NCI-H2029 (cell line): ENCODE data around the gene FAM171A2.
A peak's percentile ranks its signal among the peaks of the same experiment; 100 is the strongest.
"Not testable (repeated sequence)": the region's sequence is repeated elsewhere in the genome, so short reads cannot be mapped to it uniquely, and the experiment has no call there.

Experiments
- DNase-seq: peaks from one replicate; lab custom pipeline; 2025; lab: John Stamatoyannopoulos, UW

Gene FAM171A2

GRCh38 chr17:44383363-44383762, 19.7 kb upstream of the FAM171A2 start:
- DNase-seq, result no peak

- no peak for DNase-seq
Measured at GRCh38 chr17:44382917-44383316, 19.3 kb upstream of the FAM171A2 start.

- DNase-seq, result no peak
Measured at GRCh38 chr17:44381810-44382305, 18.2 kb upstream of the FAM171A2 start.

- no peak for DNase-seq
Measured at GRCh38 chr17:44380767-44381166, 17.1 kb upstream of the FAM171A2 start.

GRCh38 chr17:44379887-44380286, 16.2 kb upstream of the FAM171A2 start:
- DNase-seq, result no peak

DNA sequence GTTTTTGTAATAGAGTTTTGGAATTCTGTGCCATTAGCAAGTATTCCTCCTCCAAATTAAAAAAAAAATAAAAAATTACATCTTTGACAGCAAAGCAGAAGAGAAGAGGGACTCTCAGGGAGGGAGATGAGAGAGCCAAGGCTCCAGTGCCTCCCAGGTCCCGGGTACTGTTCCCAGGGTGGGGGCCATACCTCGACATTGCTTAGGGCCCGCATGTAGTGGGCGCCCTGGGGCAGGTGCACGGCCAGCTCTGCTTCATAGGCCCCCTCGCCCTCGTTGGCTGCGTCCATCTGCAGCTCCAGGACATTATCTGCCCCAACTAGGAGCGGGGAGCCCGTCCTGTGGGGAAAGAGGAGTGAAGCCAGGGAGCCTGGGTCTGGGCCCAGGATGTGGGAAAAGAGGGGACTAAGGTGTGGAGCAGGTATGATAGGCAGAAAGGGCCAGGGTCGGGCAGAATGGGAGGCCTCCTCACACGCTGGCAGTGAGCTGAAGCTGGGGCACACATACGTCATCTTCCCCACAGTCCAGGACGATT, 14.6 kb upstream of the FAM171A2 start:
- no peak for DNase-seq

DNA sequence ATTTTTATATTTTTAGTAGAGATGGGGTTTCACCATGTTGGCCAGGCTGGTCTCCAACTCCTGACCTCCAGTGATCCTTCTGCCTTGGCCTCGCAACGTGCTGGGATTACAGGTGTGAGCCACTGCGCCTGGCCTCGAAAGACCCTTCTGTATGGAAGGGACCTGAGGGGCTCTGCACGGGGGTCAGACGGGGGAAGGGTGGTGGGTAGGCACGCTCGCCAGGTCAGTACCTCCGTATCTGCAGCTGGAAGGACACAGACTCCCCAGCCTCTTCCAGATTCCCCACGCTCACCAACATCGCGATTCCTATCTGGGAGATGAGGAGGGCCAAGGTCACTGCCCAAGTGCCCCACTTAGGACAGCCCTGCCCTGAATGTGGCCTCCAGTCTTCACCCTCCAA, 13.1 kb upstream of the FAM171A2 start:
- DNase-seq, result no peak

GRCh38 chr17:44376124-44376523, 12.5 kb upstream of the FAM171A2 start:
- DNase-seq, result no peak

DNA sequence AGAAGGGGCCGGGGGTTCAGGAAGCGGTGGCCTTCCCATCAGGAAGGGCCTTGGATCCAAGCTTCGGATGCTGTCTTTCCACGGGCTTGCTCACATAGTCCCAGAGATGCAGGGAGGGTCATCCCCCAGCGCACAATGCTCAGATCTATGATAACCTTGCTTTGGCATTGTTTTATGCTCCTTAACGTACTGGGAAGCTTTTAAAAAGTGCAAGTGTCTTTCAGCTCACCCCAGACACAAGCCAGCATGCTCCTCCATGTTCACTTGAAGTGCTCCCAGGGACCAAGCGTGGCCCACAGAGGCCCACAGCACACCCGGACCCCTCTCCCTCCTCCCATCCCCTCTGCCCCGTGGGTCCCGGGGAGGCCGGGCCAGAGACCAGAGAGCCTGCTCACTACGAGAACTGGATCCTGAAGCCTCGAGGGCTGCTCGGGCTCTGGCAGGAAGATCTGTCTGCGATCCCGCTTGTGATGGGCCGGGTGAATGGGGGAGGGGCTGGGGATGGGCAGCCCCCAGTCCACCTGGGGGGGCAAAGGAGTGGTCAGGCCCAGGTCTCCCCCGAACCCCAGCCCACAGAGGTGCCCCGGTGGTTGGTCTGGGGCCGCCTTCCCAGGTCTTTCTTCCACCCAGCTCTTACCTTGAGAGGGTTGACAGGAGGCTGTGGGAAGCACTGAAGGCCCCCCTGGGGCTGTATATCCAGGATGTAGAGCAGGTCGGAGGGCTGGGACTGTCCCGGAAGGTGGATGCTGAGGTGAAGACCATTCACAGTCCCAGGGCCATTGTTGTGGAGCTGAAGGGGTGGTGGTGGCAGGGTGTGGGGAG, 11.8 kb upstream of the FAM171A2 start:
- no peak for DNase-seq

DNA sequence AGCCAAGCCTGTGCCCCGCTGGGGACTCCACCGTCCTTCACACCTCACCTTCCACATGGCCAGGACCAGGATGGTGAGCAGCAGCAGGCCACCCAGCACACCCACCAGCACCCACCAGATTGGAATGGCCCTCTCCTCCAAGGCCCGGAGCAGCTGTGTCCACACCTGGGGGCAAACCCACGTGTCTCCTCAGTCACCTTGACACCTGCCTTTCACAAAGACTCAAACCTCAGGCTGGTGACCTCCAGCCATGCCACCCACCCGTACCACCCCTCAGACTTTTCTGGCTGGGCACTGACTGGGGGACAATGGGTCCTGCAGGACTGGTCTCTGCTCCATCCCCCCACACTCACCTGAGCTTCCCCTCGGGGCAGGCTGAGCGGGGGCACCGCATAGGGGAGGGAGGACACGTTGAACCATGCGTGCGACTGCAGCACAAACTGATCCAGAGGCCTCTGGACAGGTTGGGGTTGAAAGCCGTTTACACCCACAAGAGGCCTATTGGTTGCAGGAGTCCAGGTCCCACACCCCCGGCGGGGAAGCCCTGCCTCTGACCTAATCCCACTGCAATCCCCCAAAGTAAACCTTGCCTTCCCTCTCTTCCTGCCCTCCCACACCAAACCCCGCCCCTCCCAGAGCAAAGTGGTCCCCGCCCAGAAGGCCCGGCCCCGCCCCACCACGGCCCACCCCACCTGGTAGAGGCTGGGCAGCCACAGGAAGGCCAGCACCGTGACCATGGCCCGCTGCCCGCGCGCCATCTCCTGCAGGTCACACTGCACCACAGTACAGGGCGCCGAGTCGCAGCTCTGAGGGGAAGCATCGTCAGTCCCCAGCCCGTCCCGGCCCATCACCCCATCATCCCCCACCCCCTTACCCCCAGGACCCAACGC, 10.9 kb upstream of the FAM171A2 start:
- DNase-seq, result peak; percentile 25

DNA sequence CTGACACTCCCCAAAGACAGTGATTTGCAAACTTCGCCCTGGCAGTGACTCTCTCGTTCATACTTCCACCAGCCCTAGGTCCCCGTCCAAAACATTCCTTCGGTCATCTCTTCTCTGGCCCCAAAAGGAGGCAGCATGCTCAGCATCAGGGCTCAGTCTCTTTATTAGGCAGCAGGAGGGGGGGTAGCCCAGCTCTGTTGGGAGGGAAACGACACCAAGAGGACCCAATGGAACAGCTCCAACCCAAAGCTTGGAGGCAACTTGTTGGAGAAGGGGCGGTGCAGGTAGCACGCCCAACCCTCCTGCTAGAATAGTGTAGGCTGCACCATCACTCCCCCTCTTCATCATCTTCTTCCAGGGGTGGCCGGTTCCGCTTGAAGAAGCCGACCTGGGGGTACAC, 8.4 kb upstream of the FAM171A2 start:
- no peak for DNase-seq

- not testable (repeated sequence) for DNase-seq
Measured at GRCh38 chr17:44369414-44370023, 5.9 kb upstream of the FAM171A2 start.

DNA sequence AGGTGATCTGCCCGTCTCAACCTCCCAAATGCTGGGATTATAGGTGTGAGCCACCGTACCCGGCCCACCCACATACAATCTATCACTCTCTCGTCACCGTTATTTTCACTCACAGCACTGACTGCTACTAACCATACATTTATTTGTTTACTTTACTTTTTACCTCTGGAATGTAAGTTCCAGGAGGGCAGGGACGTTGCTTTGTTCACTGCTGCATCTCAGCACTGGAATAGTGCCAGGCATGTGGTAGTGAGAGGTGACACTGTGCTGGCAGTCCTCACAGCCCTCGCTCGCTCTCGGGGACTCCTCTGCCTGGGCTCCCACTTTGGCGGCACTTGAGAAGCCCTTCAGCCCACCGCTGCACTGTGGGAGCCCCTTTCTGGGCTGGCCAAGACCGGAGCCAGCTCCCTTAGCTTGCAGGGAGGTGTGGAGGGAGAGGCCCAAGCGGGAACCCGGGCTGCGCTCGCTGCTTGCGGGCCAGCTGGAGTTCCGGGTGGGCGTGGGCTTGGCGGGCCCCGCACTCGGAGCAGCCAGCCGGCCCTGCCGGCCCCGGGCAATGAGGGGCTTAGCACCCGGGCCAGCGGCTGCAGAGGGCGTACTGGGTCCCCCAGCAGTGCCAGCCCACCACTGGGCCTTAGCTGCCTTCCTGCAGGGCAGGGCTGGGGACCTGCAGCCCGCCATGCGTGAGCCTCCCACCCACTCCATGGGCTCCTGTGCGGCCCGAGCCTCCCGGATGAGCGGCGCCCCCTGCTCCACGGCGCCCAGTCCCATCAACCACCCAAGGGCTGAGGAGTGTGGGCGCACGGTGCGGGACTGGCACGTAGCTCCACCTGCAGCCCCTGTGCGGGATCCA, 5.0 kb upstream of the FAM171A2 start:
- not testable (repeated sequence) for DNase-seq

DNA sequence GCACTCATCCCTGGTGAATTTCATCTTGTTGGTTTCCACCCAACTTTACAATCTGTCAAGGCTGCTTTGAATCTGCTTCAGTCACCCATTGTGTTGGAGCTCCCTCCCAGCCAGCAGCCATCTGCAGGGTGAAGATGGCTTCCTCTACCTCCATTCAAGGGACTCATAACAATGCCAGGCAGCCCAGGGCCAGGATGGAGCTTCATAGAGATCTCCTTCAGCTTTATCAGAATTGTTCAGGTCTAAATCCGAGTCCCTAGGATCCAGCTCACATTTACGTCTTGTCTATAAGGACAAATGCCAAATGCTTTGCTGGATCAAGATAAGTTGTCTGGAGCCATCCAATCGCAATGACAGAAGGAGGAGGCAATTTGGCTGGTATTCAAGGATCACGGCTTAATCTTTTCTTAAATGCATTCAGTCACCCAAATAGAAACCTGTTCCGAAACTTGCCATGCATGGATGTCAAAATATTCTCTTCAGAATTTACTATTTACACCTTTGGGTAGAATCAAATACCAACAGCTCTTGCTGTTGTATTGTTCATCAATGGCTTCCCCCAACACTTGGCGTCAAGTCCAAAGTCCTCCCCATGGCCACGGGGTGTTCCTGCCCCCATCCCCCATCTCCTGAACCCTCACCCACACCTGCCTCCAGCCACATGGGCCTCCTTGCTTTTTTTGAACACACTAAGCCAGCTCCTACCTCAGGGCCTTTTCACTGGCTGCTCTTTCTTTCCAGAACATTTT, 3.8 kb upstream of the FAM171A2 start:
- DNase-seq, result no peak

DNA sequence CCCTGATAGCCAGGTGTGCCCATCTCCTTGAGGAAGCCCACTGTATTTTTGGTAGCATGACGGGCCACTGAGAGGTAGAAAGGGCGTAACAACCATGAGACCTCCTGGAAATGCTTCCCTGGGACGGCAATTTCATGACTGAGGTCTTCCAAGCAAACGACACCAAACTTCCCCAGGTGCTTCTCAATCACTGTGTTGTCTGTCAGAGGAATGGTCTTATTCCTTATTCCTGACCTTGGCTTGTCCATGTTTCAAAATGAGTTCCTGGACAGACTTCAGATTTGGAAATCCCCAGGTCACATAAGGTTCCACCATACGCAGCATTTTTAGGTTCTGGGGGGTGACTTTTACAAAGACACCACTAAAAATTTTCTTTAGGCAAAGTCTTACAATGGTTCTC, 1.4 kb upstream of the FAM171A2 start:
- not testable (repeated sequence) for DNase-seq

DNA sequence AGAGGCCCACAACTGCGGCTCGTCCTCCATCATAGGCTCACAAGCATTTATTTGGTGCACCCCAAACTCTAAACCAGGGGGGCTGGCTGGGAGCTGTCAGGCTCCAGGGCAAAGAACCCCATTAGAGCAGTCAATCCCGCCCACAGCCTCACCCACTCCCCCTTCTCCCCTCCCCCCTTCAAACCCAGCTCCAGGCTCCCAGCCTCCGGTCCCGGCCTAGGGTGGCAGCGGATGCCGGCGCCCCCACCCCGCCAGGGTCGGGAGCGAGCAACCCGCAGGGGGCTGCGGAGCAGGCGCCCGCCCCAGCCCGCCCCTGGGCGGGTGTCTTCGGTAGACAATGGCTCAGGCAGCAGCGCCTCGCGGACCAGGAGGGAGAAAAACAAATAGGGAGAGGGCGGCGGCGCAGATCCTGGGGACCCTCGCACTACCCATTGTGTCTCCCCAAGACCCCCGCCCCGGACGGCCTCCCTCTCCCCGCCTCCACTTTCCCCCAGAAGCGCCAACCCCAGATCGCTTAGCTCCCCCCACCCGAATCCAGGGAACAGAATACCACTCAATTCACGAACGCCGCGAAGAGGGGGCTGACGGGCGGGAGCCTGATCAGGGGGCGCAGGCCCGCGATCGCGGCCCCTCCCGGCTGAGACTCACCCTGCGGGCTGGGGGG, 572 bp downstream of the FAM171A2 start:
- no peak for DNase-seq

- no peak for DNase-seq
Measured at GRCh38 chr17:44362459-44362948, 1.1 kb downstream of the FAM171A2 start.

GRCh38 chr17:44361292-44362260, 2.1 kb downstream of the FAM171A2 start:
- DNase-seq, result no peak

- DNase-seq, result no peak
Measured at GRCh38 chr17:44360826-44361225, 2.8 kb downstream of the FAM171A2 start.
